ENCODE results near the gene OSBPL2. TPM values are rescaled to one million over a fixed set of nuclear protein-coding genes. Genes with fewer than 3 reads are reported as not detected.

Gene OSBPL2
- total and polyA plus RNA-seq, 4 donors: 9.9 to 19.7 (median 12.3) TPM

DNA sequence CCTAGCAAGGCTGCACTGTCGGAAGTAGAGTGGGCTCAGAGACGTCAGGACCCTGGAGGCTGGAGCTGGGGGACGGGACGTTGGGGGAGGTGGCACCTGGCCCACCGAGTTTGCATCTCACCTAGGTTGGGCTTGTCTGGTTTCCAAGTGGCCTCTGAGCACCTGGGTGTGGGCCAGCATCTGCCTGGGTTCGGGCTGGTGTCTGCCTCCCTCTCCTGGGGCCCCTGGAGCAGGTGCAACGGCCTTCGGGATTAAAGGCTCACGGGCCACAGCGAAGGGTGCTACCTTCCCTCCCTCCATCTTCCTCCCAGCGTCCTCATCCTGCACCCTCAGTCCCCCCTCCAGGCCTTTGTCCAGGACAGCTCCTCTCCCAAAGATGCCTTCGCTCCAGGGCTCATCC, 24.3 kb upstream of the OSBPL2 start:
- no peaks in the 10 kb centered on the region for H3K36me3 ChIP-seq (ENCODE audit: control insufficient read depth in 4 of 4, insufficient read depth in 3 of 4, low read depth in 1 of 4, low read length in 3 of 4)
- no peaks in the 10 kb centered on the region for H3K9me3 ChIP-seq (ENCODE audit: control insufficient read depth in 4 of 4, low read length in 3 of 4)
- H3K4me3 ChIP-seq (ENCODE audit: low read depth in 1 of 3, low read length in 3 of 3): no peak overlapping the region
- peaks cover 0 to 4% (median 0%) of the 10 kb centered on the region in 4 donors for H3K4me1 ChIP-seq (ENCODE audit: control insufficient read depth in 4 of 4, insufficient read depth in 4 of 4, low read length in 3 of 4)
- WGBS: 38% methylated on average over 12 of the region's 12 CpGs
- no peak for DNase-seq (ENCODE audit: low spot score)
- H3K27me3 ChIP-seq (ENCODE audit: control insufficient read depth in 4 of 4, insufficient read depth in 4 of 4, low read length in 3 of 4): peaks cover 3 to 8% (median 5%) of the 10 kb centered on the region in 4 donors
- TF ChIP-seq RXRA (IDR thresholded peaks at IDR 0.05) (no peak), RAD21 (IDR thresholded peaks at IDR 0.05) (no peak), NR2F2 (IDR thresholded peaks at IDR 0.05) (no peak), EGR1 (IDR thresholded peaks at IDR 0.05; ENCODE audit: low read depth in 2 of 2) (no peak)
- TF ChIP-seq, protein P1, sequence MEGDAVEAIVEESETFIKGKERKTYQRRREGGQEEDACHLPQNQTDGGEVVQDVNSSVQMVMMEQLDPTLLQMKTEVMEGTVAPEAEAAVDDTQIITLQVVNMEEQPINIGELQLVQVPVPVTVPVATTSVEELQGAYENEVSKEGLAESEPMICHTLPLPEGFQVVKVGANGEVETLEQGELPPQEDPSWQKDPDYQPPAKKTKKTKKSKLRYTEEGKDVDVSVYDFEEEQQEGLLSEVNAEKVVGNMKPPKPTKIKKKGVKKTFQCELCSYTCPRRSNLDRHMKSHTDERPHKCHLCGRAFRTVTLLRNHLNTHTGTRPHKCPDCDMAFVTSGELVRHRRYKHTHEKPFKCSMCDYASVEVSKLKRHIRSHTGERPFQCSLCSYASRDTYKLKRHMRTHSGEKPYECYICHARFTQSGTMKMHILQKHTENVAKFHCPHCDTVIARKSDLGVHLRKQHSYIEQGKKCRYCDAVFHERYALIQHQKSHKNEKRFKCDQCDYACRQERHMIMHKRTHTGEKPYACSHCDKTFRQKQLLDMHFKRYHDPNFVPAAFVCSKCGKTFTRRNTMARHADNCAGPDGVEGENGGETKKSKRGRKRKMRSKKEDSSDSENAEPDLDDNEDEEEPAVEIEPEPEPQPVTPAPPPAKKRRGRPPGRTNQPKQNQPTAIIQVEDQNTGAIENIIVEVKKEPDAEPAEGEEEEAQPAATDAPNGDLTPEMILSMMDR (IDR thresholded peaks at IDR 0.05; ENCODE audit: low read depth, low read length, missing input control): no peak
- TF ChIP-seq, protein P2, sequence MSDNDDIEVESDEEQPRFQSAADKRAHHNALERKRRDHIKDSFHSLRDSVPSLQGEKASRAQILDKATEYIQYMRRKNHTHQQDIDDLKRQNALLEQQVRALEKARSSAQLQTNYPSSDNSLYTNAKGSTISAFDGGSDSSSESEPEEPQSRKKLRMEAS (IDR thresholded peaks at IDR 0.05): no peak
- TF ChIP-seq, protein P3, sequence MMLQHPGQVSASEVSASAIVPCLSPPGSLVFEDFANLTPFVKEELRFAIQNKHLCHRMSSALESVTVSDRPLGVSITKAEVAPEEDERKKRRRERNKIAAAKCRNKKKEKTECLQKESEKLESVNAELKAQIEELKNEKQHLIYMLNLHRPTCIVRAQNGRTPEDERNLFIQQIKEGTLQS (IDR thresholded peaks at IDR 0.05): no peak
- H3K27ac ChIP-seq (ENCODE audit: low read depth in 1 of 2, low read length in 2 of 2): no peak overlapping the region
- no peak overlapping the region for H3K9ac ChIP-seq (ENCODE audit: low read depth in 1 of 2, low read length in 2 of 2)

DNA sequence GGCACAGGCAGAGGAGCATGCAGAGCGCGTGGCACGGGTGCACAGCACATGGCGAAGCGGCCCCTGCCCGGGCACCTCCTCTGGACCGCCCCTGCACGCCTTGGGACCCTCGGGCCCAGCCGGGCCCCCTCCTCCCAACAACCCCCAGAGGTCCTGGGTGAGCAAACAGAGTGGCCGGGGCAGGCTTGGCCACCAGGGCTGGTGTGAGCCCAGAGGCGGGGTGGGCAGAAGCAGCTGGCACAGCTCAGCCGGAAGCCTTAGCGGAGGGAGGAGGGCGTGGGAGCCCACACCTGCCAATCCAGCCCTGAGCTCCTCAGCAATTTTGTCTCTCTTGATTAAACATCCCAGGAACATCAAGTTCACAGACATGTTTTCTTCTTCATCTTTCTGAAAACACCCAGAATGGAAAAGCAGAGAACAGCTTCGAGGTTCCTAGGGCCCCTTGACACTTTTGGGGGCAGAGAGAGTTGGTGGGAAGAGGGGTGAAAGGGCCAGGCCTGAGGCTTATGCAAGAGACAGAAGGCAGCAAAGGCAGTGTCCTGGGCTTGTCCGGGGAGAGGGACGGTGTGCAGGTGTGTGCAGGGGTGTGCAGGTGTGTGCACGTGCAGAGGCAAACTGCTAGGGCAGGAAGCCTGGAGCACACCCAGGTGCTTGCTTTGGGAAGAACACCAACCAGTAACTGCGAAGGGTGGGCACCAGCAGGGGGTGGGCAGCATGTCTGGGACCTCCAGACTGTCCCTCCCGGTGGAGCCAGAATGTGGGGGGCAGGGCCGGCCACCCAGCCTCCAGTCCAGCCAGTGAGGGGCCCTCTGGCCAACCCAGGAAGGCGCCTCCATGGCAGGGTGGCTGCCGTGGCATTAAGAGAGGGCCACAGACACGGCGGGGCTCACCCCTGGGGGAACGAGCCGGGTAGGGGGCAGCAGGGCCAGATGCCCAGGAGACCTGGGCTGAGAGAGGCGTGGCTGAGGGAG, 23.0 kb upstream of the OSBPL2 start:
- Histone ChIP-seq H3K4me1 (ENCODE audit: control insufficient read depth in 4 of 4, insufficient read depth in 4 of 4, low read length in 3 of 4) (peaks cover 4 to 14% (median 8%) of the 10 kb centered on the region in 4 donors), H3K9me3 (ENCODE audit: control insufficient read depth in 4 of 4, low read length in 3 of 4) (no peaks in the 10 kb centered on the region), H3K27me3 (ENCODE audit: control insufficient read depth in 4 of 4, insufficient read depth in 4 of 4, low read length in 3 of 4) (peaks cover 3 to 8% (median 5%) of the 10 kb centered on the region in 4 donors), H3K36me3 (ENCODE audit: control insufficient read depth in 4 of 4, insufficient read depth in 3 of 4, low read depth in 1 of 4, low read length in 3 of 4) (no peaks in the 10 kb centered on the region), H3K27ac (ENCODE audit: low read depth in 1 of 2, low read length in 2 of 2) (no peak overlapping the region), H3K4me3 (ENCODE audit: low read depth in 1 of 3, low read length in 3 of 3) (no peak overlapping the region), H3K9ac (ENCODE audit: low read depth in 1 of 2, low read length in 2 of 2) (no peak overlapping the region)
- no peak for DNase-seq (ENCODE audit: low spot score)
- 76% methylated on average over 29 of the region's 29 CpGs for WGBS
- TF ChIP-seq HNF4G (IDR thresholded peaks at IDR 0.05): no peak

DNA sequence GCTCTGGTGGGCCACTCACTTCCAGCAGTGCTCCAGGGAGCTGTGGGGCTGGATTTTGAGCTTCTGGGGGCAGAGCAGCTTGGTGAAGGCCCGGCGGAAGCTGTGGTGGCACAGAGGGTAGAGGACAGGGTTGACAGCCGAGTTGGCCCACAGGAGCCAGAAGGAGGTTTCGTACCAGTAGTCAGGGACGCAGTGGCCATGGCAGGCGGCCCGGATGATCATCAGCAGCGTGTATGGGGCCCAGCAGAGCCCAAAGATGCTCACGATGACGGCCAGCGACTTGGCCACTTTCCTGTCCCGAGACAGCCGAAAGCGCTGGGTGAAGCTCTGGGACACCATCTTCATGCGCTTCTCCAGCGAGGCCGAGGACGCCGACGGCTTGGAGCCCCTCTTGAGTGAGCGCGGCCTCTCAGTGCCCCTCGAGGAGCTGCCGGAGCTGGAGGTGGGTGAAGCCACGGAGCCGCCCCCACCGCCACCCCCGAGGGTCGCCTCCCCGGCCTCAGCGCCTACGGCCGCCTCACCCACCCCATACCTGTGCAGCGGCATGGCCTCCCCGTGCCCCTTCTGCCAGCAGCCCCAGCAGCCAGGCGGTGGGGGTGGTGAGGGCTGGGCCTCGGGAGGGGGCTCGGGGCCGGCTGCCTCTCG, 22.2 kb upstream of the OSBPL2 start:
- Histone ChIP-seq H3K4me3 (ENCODE audit: low read depth in 1 of 3, low read length in 3 of 3) (no peak overlapping the region), H3K36me3 (ENCODE audit: control insufficient read depth in 4 of 4, insufficient read depth in 3 of 4, low read depth in 1 of 4, low read length in 3 of 4) (no peaks in the 10 kb centered on the region), H3K27me3 (ENCODE audit: control insufficient read depth in 4 of 4, insufficient read depth in 4 of 4, low read length in 3 of 4) (peaks cover 5 to 9% (median 7%) of the 10 kb centered on the region in 4 donors), H3K9me3 (ENCODE audit: control insufficient read depth in 4 of 4, low read length in 3 of 4) (no peaks in the 10 kb centered on the region), H3K27ac (ENCODE audit: low read depth in 1 of 2, low read length in 2 of 2) (no peak overlapping the region), H3K9ac (ENCODE audit: low read depth in 1 of 2, low read length in 2 of 2) (no peak overlapping the region), H3K4me1 (ENCODE audit: control insufficient read depth in 4 of 4, insufficient read depth in 4 of 4, low read length in 3 of 4) (peaks cover 4 to 22% (median 13%) of the 10 kb centered on the region in 4 donors)
- WGBS: 76% methylated on average over 40 of the region's 40 CpGs
- no peak for DNase-seq (ENCODE audit: low spot score)
- TF ChIP-seq, protein P3 (IDR thresholded peaks at IDR 0.05): no peak
- no peak for TF ChIP-seq JUND (IDR thresholded peaks at IDR 0.05)
- TF ChIP-seq TAF1 (conservative IDR thresholded peaks at IDR 0.05): no peak
- TF ChIP-seq NR2F2 (IDR thresholded peaks at IDR 0.05): no peak
- TF ChIP-seq, protein P2 (IDR thresholded peaks at IDR 0.05): no peak
- no peak for TF ChIP-seq HNF4G (IDR thresholded peaks at IDR 0.05)
- TF ChIP-seq SP1 (IDR thresholded peaks at IDR 0.05): no peak
- no peak for TF ChIP-seq RAD21 (IDR thresholded peaks at IDR 0.05)
- TF ChIP-seq, protein P4, sequence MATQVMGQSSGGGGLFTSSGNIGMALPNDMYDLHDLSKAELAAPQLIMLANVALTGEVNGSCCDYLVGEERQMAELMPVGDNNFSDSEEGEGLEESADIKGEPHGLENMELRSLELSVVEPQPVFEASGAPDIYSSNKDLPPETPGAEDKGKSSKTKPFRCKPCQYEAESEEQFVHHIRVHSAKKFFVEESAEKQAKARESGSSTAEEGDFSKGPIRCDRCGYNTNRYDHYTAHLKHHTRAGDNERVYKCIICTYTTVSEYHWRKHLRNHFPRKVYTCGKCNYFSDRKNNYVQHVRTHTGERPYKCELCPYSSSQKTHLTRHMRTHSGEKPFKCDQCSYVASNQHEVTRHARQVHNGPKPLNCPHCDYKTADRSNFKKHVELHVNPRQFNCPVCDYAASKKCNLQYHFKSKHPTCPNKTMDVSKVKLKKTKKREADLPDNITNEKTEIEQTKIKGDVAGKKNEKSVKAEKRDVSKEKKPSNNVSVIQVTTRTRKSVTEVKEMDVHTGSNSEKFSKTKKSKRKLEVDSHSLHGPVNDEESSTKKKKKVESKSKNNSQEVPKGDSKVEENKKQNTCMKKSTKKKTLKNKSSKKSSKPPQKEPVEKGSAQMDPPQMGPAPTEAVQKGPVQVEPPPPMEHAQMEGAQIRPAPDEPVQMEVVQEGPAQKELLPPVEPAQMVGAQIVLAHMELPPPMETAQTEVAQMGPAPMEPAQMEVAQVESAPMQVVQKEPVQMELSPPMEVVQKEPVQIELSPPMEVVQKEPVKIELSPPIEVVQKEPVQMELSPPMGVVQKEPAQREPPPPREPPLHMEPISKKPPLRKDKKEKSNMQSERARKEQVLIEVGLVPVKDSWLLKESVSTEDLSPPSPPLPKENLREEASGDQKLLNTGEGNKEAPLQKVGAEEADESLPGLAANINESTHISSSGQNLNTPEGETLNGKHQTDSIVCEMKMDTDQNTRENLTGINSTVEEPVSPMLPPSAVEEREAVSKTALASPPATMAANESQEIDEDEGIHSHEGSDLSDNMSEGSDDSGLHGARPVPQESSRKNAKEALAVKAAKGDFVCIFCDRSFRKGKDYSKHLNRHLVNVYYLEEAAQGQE (IDR thresholded peaks at IDR 0.05): no peak
- no peak for TF ChIP-seq EGR1 (IDR thresholded peaks at IDR 0.05; ENCODE audit: low read depth in 2 of 2)
- no peak for TF ChIP-seq RXRA (IDR thresholded peaks at IDR 0.05)
- TF ChIP-seq YY1 (IDR thresholded peaks at IDR 0.05): no peak
- TF ChIP-seq FOXA1 (IDR thresholded peaks at IDR 0.05): no peak
- TF ChIP-seq, protein P5, sequence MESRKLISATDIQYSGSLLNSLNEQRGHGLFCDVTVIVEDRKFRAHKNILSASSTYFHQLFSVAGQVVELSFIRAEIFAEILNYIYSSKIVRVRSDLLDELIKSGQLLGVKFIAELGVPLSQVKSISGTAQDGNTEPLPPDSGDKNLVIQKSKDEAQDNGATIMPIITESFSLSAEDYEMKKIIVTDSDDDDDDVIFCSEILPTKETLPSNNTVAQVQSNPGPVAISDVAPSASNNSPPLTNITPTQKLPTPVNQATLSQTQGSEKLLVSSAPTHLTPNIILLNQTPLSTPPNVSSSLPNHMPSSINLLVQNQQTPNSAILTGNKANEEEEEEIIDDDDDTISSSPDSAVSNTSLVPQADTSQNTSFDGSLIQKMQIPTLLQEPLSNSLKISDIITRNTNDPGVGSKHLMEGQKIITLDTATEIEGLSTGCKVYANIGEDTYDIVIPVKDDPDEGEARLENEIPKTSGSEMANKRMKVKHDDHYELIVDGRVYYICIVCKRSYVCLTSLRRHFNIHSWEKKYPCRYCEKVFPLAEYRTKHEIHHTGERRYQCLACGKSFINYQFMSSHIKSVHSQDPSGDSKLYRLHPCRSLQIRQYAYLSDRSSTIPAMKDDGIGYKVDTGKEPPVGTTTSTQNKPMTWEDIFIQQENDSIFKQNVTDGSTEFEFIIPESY (IDR thresholded peaks at IDR 0.05): no peak
- no peak for TF ChIP-seq HNF4A (conservative IDR thresholded peaks at IDR 0.05)
- no peak for TF ChIP-seq FOXA2 (IDR thresholded peaks at IDR 0.05)

All from liver (tissue), 9 donors.